Keratinocyte (primary cell): Measurements from ENCODE around the gene IFIT2. TPM values are rescaled to one million over a fixed set of nuclear protein-coding genes. Genes with fewer than 3 reads are reported as not detected.
"Not testable (repeated sequence)": the region's sequence is repeated elsewhere in the genome, so short reads cannot be mapped to it uniquely, and the experiment has no call there.

ENCODE experiments used
- DNase-seq: peaks from one replicate; pipeline ENCODE4 v3.0.0-alpha.2; 2011; ENCODE audit warnings: low read depth, missing footprints, low spot score
- FAIRE-seq: peaks from 2 replicates; lab custom pipeline; 2011; peaks lifted over from hg19 to GRCh38; lab: Jason Lieb, UNC
- H2AFZ ChIP-seq: 2 replicates; pipeline ENCODE4 v1.6.0; 2012; ENCODE audit warnings: low read length, control low read depth, inconsistent platforms; ENCODE audit not compliant: control insufficient read depth
- H3K27ac ChIP-seq: 2 replicates; pipeline ENCODE4 v1.5.1; 2011; ENCODE audit warnings: low read length; ENCODE audit not compliant: control insufficient read depth, insufficient read depth
- H3K27me3 ChIP-seq: 3 replicates; pipeline ENCODE4 v1.6.0; 2011; ENCODE audit warnings: low read length; ENCODE audit not compliant: control insufficient read depth, insufficient read depth; ENCODE audit errors: extremely low read depth
- H3K36me3 ChIP-seq, 2 experiments: 2 replicates in 1 of 2; 3 replicates in 1 of 2; pipeline ENCODE4 v1.5.1; 2011; ENCODE audit warnings: low read length in 2 of 2, mild to moderate bottlenecking in 1 of 2; ENCODE audit not compliant: control insufficient read depth in 2 of 2, insufficient read depth in 2 of 2; ENCODE audit errors: extremely low read depth in 1 of 2
- H3K4me1 ChIP-seq: 3 replicates; pipeline ENCODE4 v1.5.1; 2011; ENCODE audit warnings: low read length; ENCODE audit not compliant: control insufficient read depth, insufficient read depth; ENCODE audit errors: extremely low read depth
- H3K4me2 ChIP-seq: 3 replicates; pipeline ENCODE4 v1.6.0; 2011; ENCODE audit warnings: low read depth, low read length; ENCODE audit not compliant: control insufficient read depth, insufficient read depth; ENCODE audit errors: extremely low read depth
- H3K4me3 ChIP-seq, 3 experiments: fragments of 200-600 bp in 1 of 3; sonication (generic) in 1 of 3; 2 replicates in 2 of 3; 3 replicates in 1 of 3; pipeline ENCODE4 v1.5.1; 2011 to 2016; ENCODE audit warnings: low read length in 3 of 3, mild to moderate bottlenecking in 3 of 3, control low read depth in 2 of 3, inconsistent platforms in 1 of 3, low read depth in 1 of 3, mixed read lengths in 1 of 3, mixed run types in 1 of 3, moderate library complexity in 1 of 3; ENCODE audit not compliant: control insufficient read depth in 2 of 3, insufficient read depth in 2 of 3; ENCODE audit errors: extremely low read depth in 1 of 3
- H3K79me2 ChIP-seq: 2 replicates; pipeline ENCODE4 v1.6.0; 2012; ENCODE audit warnings: low read length; ENCODE audit not compliant: control insufficient read depth, insufficient read depth
- H3K9ac ChIP-seq: 3 replicates; pipeline ENCODE4 v1.6.0; 2011; ENCODE audit warnings: low read length; ENCODE audit not compliant: control insufficient read depth, insufficient read depth; ENCODE audit errors: extremely low read depth
- H3K9me1 ChIP-seq: 3 replicates; pipeline ENCODE4 v1.6.0; 2011; ENCODE audit warnings: low read length; ENCODE audit not compliant: control insufficient read depth, insufficient read depth; ENCODE audit errors: extremely low read depth
- H3K9me3 ChIP-seq: 2 replicates; pipeline ENCODE4 v1.5.1; 2012; ENCODE audit warnings: low read depth, low read length; ENCODE audit not compliant: control insufficient read depth
- H4K20me1 ChIP-seq: 3 replicates; pipeline ENCODE4 v1.6.0; 2011; ENCODE audit warnings: low read length; ENCODE audit not compliant: control insufficient read depth, insufficient read depth; ENCODE audit errors: extremely low read depth
- CTCF ChIP-seq, 3 experiments: IDR thresholded peaks in 1 of 3; conservative IDR thresholded peaks in 1 of 3; optimal IDR thresholded peaks in 1 of 3; 2 replicates in 2 of 3; 3 replicates in 1 of 3; pipeline versions ENCODE3 to v1.5.1; 2011; ENCODE audit warnings: low read length in 3 of 3, mild to moderate bottlenecking in 3 of 3, moderate library complexity in 2 of 3, control low read depth in 1 of 3, inconsistent platforms in 1 of 3; ENCODE audit not compliant: insufficient read depth in 2 of 3; ENCODE audit errors: extremely low read depth in 1 of 3
- EZH2 ChIP-seq: IDR thresholded peaks from one replicate; pipeline ENCODE4 v1.6.1; 2012; ENCODE audit warnings: inconsistent platforms, mild to moderate bottlenecking, low read length, moderate library complexity
- dilution Hi-C: fragments of 300-500 bp; cut with MboI; formaldehyde crosslinking; loops from one replicate; pipeline ENCODE4 v1.7.0; 2020; ENCODE audit warnings: low sequenced_read_pairs; ENCODE audit not compliant: extremely low pct_ligation_motif_present
- polyA plus RNA-seq, 5 experiments: library from polyadenylated mRNA; depleted of rRNA in 3 of 5; stranded (reverse) in 3 of 5; stranded (forward) in 1 of 5; unstranded in 1 of 5; fragments of >200 nt; gene quantifications; 1 replicate in 1 of 5; 2 replicates in 3 of 5; 3 replicates in 1 of 5; pipeline versions ENCODE4 v1.2.1 to v1.2.3, GENCODE V29; 2011 to 2012; ENCODE audit warnings: missing spikeins in 2 of 5, low read depth in 1 of 5, low replicate concordance in 1 of 5

Gene IFIT2
- polyA plus RNA-seq, 1 donor (not counting 4 experiments of a cell fraction or from before 2014, with no cell fraction given), result 3.9 TPM

- Histone ChIP-seq H3K4me3 (no peak overlapping the region), H3K4me2 (no peak overlapping the region), H3K27me3 (no peaks in the 10 kb centered on the region), H2AFZ (no peak overlapping the region), H4K20me1 (no peaks in the 10 kb centered on the region), H3K27ac (no peak overlapping the region), H3K9me1 (no peaks in the 10 kb centered on the region), H3K36me3 (no peaks in the 10 kb centered on the region), H3K4me1 (peaks cover 27% of the 10 kb centered on the region), H3K9ac (no peak overlapping the region), H3K9me3 (no peaks in the 10 kb centered on the region), H3K79me2 (peaks cover 4% of the 10 kb centered on the region)
- FAIRE-seq (no peak), DNase-seq (no peak)
- TF ChIP-seq CTCF (optimal IDR thresholded peaks at IDR 0.05 in 1 of 3, IDR thresholded peaks at IDR 0.05 in 1 of 3, conservative IDR thresholded peaks at IDR 0.05 in 1 of 3; ENCODE audit: extremely low read depth in 1 of 3, insufficient read depth in 2 of 3, low read length in 3 of 3) (no peak), EZH2 (no peak)
- dilution Hi-C loops, result no loop called here
These were observed 28.8 kb downstream of the IFIT2 start for GRCh38 chr10:89330537-89331212.

GRCh38 chr10:89331487-89332122, 29.8 kb downstream of the IFIT2 start:
- peak overlapping the region; percentile 71 for H3K9ac ChIP-seq
- H3K36me3 ChIP-seq, H3K27me3 ChIP-seq, dilution Hi-C loops, H3K9me1 ChIP-seq, H3K9me3 ChIP-seq, DNase-seq, FAIRE-seq, H2AFZ ChIP-seq, H3K79me2 ChIP-seq, H4K20me1 ChIP-seq: not testable (repeated sequence)
- H3K4me3 ChIP-seq, result peak overlapping the region in 1 of 3 experiments; percentile 77
- peak overlapping the region; percentile 90 for H3K4me2 ChIP-seq
- H3K27ac ChIP-seq, result peak overlapping the region; percentile 74
- H3K4me1 ChIP-seq, result peaks cover 27% of the 10 kb centered on the region
